HL-60 (cell line): ENCODE measurements around the gene NDUFA11.

Experiments used
- GABPA ChIP-seq: IDR thresholded peaks from 2 replicates; pipeline ENCODE4 v1.6.1; 2012; ENCODE audit warnings: low read depth
- POLR2AphosphoS5 ChIP-seq: IDR thresholded peaks from 2 replicates; pipeline ENCODE4 v1.6.1; 2012; ENCODE audit warnings: low read depth
- SPI1 ChIP-seq: IDR thresholded peaks from 2 replicates; pipeline ENCODE4 v1.6.1; 2012; ENCODE audit warnings: low read depth, mild to moderate bottlenecking, borderline replicate concordance
- TF ChIP-seq, protein P1 (sequence below): IDR thresholded peaks from one replicate; pipeline ENCODE4 v1.5.1; 2011; ENCODE audit warnings: low read length, control low read depth, inconsistent platforms; ENCODE audit not compliant: insufficient read depth
- TF ChIP-seq, protein P2 (sequence below): IDR thresholded peaks from 2 replicates; pipeline ENCODE4 v1.6.1; 2012; ENCODE audit warnings: low read depth; ENCODE audit not compliant: insufficient replicate concordance

- TF ChIP-seq, protein P1, sequence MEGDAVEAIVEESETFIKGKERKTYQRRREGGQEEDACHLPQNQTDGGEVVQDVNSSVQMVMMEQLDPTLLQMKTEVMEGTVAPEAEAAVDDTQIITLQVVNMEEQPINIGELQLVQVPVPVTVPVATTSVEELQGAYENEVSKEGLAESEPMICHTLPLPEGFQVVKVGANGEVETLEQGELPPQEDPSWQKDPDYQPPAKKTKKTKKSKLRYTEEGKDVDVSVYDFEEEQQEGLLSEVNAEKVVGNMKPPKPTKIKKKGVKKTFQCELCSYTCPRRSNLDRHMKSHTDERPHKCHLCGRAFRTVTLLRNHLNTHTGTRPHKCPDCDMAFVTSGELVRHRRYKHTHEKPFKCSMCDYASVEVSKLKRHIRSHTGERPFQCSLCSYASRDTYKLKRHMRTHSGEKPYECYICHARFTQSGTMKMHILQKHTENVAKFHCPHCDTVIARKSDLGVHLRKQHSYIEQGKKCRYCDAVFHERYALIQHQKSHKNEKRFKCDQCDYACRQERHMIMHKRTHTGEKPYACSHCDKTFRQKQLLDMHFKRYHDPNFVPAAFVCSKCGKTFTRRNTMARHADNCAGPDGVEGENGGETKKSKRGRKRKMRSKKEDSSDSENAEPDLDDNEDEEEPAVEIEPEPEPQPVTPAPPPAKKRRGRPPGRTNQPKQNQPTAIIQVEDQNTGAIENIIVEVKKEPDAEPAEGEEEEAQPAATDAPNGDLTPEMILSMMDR: no peak
- TF ChIP-seq, protein P2, sequence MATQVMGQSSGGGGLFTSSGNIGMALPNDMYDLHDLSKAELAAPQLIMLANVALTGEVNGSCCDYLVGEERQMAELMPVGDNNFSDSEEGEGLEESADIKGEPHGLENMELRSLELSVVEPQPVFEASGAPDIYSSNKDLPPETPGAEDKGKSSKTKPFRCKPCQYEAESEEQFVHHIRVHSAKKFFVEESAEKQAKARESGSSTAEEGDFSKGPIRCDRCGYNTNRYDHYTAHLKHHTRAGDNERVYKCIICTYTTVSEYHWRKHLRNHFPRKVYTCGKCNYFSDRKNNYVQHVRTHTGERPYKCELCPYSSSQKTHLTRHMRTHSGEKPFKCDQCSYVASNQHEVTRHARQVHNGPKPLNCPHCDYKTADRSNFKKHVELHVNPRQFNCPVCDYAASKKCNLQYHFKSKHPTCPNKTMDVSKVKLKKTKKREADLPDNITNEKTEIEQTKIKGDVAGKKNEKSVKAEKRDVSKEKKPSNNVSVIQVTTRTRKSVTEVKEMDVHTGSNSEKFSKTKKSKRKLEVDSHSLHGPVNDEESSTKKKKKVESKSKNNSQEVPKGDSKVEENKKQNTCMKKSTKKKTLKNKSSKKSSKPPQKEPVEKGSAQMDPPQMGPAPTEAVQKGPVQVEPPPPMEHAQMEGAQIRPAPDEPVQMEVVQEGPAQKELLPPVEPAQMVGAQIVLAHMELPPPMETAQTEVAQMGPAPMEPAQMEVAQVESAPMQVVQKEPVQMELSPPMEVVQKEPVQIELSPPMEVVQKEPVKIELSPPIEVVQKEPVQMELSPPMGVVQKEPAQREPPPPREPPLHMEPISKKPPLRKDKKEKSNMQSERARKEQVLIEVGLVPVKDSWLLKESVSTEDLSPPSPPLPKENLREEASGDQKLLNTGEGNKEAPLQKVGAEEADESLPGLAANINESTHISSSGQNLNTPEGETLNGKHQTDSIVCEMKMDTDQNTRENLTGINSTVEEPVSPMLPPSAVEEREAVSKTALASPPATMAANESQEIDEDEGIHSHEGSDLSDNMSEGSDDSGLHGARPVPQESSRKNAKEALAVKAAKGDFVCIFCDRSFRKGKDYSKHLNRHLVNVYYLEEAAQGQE: no peak
- TF ChIP-seq POLR2AphosphoS5 (no peak), GABPA (no peak), SPI1 (no peak)
Measured at GRCh38 chr19:5922161-5922545, 18.6 kb upstream of the NDUFA11 start.
